Right lobe of liver (tissue), 4 donors: ENCODE data around the gene PDPK1.

ENCODE experiments used
- POLR2A ChIP-seq: fragments of 450-650 bp; IDR thresholded peaks from one replicate; pipeline ENCODE4 v1.6.1; 2017; ENCODE audit warnings: antibody characterized with exemption, mild to moderate bottlenecking
- TF ChIP-seq, protein P1 (sequence below), 4 donors: fragments of 200-600 bp in 3 of 4; fragments of 450-650 bp in 1 of 4; IDR thresholded peaks; one replicate each; pipeline versions ENCODE4 v1.5.1 to v1.8.0; 2016 to 2022; ENCODE audit warnings: antibody characterized with exemption in 4 of 4, mild to moderate bottlenecking in 2 of 4
- donor health status: DM: no; HTN: no; CAD: no.
- donor health status: DM: no; HTN: no; CAD: no.
- donor health status: DM: no; HTN: yes; CAD: no.

DNA sequence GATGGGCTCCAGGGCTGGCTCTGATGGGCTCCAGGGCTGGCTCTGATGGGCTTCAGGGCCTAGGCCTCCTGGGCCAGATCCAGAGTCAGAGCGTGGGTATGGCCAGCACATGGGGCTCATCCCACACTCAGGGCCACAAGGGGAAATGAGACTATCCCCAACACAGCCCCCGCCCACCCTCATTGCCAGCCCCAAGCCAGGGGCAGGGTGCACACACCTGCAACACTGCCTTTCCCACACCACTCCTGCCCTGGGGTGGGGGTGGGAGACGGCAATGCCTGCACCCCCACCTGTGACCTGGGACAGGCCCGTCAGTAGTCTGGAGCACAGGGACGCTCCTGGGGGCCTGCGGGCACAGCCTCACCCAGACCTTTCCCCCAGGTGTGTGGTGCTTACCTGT is 38.4 kb upstream of the PDPK1 start:
- TF ChIP-seq, protein P1, sequence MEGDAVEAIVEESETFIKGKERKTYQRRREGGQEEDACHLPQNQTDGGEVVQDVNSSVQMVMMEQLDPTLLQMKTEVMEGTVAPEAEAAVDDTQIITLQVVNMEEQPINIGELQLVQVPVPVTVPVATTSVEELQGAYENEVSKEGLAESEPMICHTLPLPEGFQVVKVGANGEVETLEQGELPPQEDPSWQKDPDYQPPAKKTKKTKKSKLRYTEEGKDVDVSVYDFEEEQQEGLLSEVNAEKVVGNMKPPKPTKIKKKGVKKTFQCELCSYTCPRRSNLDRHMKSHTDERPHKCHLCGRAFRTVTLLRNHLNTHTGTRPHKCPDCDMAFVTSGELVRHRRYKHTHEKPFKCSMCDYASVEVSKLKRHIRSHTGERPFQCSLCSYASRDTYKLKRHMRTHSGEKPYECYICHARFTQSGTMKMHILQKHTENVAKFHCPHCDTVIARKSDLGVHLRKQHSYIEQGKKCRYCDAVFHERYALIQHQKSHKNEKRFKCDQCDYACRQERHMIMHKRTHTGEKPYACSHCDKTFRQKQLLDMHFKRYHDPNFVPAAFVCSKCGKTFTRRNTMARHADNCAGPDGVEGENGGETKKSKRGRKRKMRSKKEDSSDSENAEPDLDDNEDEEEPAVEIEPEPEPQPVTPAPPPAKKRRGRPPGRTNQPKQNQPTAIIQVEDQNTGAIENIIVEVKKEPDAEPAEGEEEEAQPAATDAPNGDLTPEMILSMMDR (IDR thresholded peaks at IDR 0.05), result no peak
- no peak for TF ChIP-seq POLR2A
